ENCODE measurements around the gene EPB41L5. TPM values are rescaled to one million over a fixed set of nuclear protein-coding genes. Genes with fewer than 3 reads are reported as not detected.

EPB41L5 gene
- total RNA-seq, 2 donors from 2014 or later, result 44.9 to 51.0 TPM

GRCh38 chr2:120091436-120091835 lies 78.6 kb downstream of the EPB41L5 start:
- Mint-ChIP-seq H3K36me3 (ENCODE audit: low read depth) (peaks cover 48% of the 10 kb centered on the region), H3K9me3 (no peaks in the 10 kb centered on the region), H3K4me1 (no peaks in the 10 kb centered on the region), H3K27me3 (ENCODE audit: insufficient read depth) (no peaks in the 10 kb centered on the region), H3K4me3 (no peak overlapping the region), H3K27ac (no peak overlapping the region)
- Histone ChIP-seq H3K9me3 (ENCODE audit: control insufficient read depth, low read length) (no peaks in the 10 kb centered on the region), H3K27me3 (ENCODE audit: control insufficient read depth, insufficient read depth, low read length, poor library complexity, severe bottlenecking) (no peaks in the 10 kb centered on the region), H3K4me3 (ENCODE audit: low read length) (no peak overlapping the region), H3K36me3 (ENCODE audit: control insufficient read depth, insufficient read depth, low read length) (peaks cover 59% of the 10 kb centered on the region), H3K27ac (ENCODE audit: low read depth, low read length) (no peak overlapping the region), H3K4me1 (ENCODE audit: control insufficient read depth, insufficient read depth, low read length) (no peaks in the 10 kb centered on the region), H3K9ac (ENCODE audit: extremely low read depth, low read length, poor library complexity, severe bottlenecking) (no peak overlapping the region)
- DNase-seq, result no peak
- WGBS, 2 experiments (ENCODE audit: insufficient coverage in 1 of 2, insufficient read length in 1 of 2), result 97 to 100% methylated on average over 3 of the region's 3 CpGs
- no peak for TF ChIP-seq CTCF (conservative IDR thresholded peaks at IDR 0.05)

GRCh38 chr2:120094795-120095194 lies 81.9 kb downstream of the EPB41L5 start:
- no peak overlapping the region for H3K27ac ChIP-seq (ENCODE audit: low read depth, low read length)
- no peaks in the 10 kb centered on the region for H3K9me3 Mint-ChIP-seq
- no peaks in the 10 kb centered on the region for H3K27me3 Mint-ChIP-seq (ENCODE audit: insufficient read depth)
- no peak overlapping the region for H3K4me3 Mint-ChIP-seq
- H3K4me1 ChIP-seq (ENCODE audit: control insufficient read depth, insufficient read depth, low read length), result no peaks in the 10 kb centered on the region
- H3K36me3 ChIP-seq (ENCODE audit: control insufficient read depth, insufficient read depth, low read length), result peaks cover 68% of the 10 kb centered on the region
- no peaks in the 10 kb centered on the region for H3K4me1 Mint-ChIP-seq
- H3K9ac ChIP-seq (ENCODE audit: extremely low read depth, low read length, poor library complexity, severe bottlenecking), result no peak overlapping the region
- H3K27me3 ChIP-seq (ENCODE audit: control insufficient read depth, insufficient read depth, low read length, poor library complexity, severe bottlenecking), result no peaks in the 10 kb centered on the region
- TF ChIP-seq CTCF (conservative IDR thresholded peaks at IDR 0.05), result no peak
- no peaks in the 10 kb centered on the region for H3K9me3 ChIP-seq (ENCODE audit: control insufficient read depth, low read length)
- H3K27ac Mint-ChIP-seq, result no peak overlapping the region
- peaks cover 54% of the 10 kb centered on the region for H3K36me3 Mint-ChIP-seq (ENCODE audit: low read depth)
- no peak overlapping the region for H3K4me3 ChIP-seq (ENCODE audit: low read length)
- no peak for DNase-seq
- WGBS, 2 experiments (ENCODE audit: insufficient coverage in 1 of 2, insufficient read length in 1 of 2), result 90% methylated on average over 1 of the region's 1 CpG; no CpG with 5 or more reads in 1 of the 2 experiments

GRCh38 chr2:120100627-120101026 lies 87.8 kb downstream of the EPB41L5 start:
- H3K4me3 ChIP-seq (ENCODE audit: low read length), result no peak overlapping the region
- peaks cover 53% of the 10 kb centered on the region for H3K36me3 ChIP-seq (ENCODE audit: control insufficient read depth, insufficient read depth, low read length)
- 80 to 91% methylated on average over 1 of the region's 1 CpG for WGBS, 2 experiments (ENCODE audit: insufficient coverage in 1 of 2, insufficient read length in 1 of 2)
- TF ChIP-seq CTCF (conservative IDR thresholded peaks at IDR 0.05), result no peak
- DNase-seq, result no peak
- Mint-ChIP-seq H3K4me1 (no peaks in the 10 kb centered on the region), H3K4me3 (no peak overlapping the region), H3K9me3 (no peaks in the 10 kb centered on the region), H3K27me3 (ENCODE audit: insufficient read depth) (no peaks in the 10 kb centered on the region), H3K27ac (no peak overlapping the region), H3K36me3 (ENCODE audit: low read depth) (peaks cover 37% of the 10 kb centered on the region)
- H3K4me1 ChIP-seq (ENCODE audit: control insufficient read depth, insufficient read depth, low read length), result no peaks in the 10 kb centered on the region
- H3K27me3 ChIP-seq (ENCODE audit: control insufficient read depth, insufficient read depth, low read length, poor library complexity, severe bottlenecking), result no peaks in the 10 kb centered on the region
- no peaks in the 10 kb centered on the region for H3K9me3 ChIP-seq (ENCODE audit: control insufficient read depth, low read length)
- H3K9ac ChIP-seq (ENCODE audit: extremely low read depth, low read length, poor library complexity, severe bottlenecking), result no peak overlapping the region
- H3K27ac ChIP-seq (ENCODE audit: low read depth, low read length), result no peak overlapping the region

Measured in endodermal cell (in vitro differentiated cells).